NCI-H2107 treated with DMSO at 0.1 percent for 48 hours (cell line): ENCODE measurements around the gene UBE2QL1.

Source experiments
- DNase-seq: peaks from one replicate; lab custom pipeline; 2025; ENCODE audit not compliant: unreplicated experiment; lab: John Stamatoyannopoulos, UW

UBE2QL1 gene

DNA sequence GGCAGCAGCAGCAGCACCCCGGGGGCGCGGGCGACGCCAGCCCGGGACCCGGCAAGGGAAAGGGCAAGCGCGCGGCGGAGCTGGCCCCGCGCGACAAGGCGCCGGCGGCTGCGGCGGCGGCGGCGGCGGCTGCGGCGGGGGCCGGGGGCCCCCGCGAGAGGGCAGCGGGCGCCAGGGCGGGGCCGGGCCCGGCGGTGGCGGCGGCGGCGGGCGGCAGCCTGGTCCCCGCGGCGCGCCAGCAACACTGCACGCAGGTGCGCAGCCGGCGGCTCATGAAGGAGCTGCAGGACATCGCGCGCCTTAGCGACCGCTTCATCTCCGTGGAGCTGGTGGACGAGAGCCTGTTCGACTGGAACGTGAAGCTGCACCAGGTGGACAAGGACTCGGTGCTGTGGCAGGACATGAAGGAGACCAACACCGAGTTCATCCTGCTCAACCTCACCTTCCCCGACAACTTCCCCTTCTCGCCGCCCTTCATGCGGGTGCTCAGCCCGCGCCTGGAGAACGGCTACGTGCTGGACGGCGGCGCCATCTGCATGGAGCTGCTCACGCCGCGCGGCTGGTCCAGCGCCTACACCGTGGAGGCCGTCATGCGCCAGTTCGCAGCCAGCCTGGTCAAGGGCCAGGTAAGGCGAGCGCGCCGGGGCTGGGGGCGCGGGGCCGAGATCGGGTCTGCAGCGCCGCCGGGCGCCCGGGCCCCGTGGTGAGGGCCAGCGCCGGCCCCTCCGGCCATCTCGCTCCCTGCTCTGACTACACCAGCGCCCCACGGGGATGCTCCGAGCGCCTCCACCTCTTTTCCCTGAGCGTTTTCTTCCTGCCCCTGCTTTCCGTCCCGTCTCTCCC is at the start of gene UBE2QL1:
Gene UBE2QL1, plus strand, starts transcription at position 238 of the 843 bp plus-strand sequence. Its CDS starts 35 bp downstream, at position 273.
- peak; percentile 50 for DNase-seq

- DNase-seq = no peak
Measured at GRCh38 chr5:6399980-6400910, 48.4 kb upstream of the UBE2QL1 start.

GRCh38 chr5:6401410-6401809 is 47.2 kb upstream of the UBE2QL1 start:
- DNase-seq = no peak

DNA sequence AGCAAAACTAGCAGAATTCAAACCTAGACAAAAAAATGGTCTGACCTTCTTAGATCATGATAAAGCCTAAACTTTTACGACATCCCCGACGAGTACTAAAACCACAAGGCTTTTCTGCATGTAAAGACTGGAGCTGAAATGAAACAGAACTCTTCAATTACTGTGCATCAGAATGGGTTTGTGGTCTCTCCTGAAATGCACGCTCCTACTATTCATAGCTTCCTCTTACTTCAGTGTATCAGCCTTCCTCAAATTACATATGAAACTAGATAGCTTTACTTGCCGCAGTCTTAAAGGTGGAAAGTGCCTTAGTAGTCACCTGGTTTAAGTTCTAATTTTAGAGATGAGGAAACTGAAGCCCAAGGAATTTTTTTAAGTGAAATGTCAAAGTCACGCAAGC is 45.7 kb upstream of the UBE2QL1 start:
- DNase-seq = peak; percentile 77

DNA sequence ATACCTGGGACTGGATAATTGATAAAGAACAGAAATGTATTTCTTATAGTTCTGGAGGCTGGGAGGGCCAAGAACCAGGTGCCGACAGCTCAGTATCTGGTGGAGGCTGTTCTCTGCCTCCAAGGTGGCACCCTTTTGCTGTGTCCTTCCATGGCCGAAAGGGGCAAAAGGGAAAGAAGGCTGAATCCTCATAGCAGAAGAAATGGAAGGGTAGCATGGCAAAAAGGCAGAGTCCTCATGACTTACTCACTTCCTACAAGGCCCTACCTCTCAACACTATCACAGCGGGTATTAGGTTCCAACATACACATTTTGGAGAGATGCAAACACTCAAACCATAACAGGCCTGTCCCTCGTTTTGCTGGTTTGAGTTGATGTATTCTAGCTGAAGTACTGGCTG is 45.2 kb upstream of the UBE2QL1 start:
- DNase-seq = no peak

- DNase-seq = no peak
Measured at GRCh38 chr5:6404129-6404528, 44.5 kb upstream of the UBE2QL1 start.

DNA sequence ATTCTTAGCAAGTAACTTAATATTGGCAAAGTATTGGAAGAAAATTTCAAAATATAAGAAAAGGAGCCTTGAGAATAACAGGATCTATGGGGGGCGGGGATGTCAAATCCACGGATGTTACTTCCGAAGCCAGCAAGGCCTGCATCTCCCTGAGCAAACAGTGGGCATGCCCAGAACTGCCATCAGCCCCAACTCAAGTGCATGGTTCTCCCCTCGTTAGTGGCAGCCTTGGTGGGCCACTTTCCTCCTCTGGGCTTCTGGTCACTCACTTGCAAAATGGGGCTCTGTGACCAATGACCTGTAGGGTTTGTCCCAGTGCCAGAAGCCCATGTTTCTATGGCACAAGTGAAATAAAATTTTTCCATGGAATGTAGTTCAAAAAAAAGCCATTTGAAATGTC is 43.1 kb upstream of the UBE2QL1 start:
- no peak for DNase-seq

DNA sequence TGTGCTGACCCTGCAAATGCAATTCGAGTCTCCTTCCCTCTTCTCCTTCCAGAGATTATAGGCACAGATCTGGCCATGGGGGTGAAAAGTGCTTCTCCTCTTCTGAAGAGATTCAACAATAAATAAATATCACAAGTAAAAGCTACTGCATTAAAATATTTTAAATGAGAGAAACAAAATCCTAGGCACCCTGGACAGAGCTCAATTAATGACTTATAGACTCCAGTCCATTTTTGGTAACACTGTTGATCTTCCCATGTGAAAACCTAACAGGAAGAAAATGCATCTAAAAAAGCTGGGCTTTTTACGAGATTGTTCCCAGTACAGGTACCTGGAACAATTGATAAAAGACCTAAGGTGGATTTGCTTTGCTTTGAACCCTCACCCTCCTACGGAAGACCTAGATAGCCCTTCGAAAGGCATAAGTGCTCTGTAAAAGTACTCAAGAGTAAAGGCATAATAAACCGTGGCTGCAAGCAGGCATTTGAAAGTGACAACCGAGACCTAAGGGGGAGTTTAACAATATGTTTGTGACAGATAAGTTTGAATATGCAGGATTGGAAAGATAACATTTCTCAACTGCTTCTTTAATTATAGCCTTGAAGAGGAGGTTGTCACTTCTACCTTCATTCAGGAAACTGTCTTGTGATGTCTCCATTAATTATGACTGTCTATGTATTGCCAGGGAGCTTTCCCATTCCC is 41.0 kb upstream of the UBE2QL1 start:
- DNase-seq = no peak

GRCh38 chr5:6408260-6408596 is 40.4 kb upstream of the UBE2QL1 start:
- DNase-seq = no peak

GRCh38 chr5:6408627-6409446 is 39.8 kb upstream of the UBE2QL1 start:
- DNase-seq = no peak

GRCh38 chr5:6410421-6410820 is 38.2 kb upstream of the UBE2QL1 start:
- no peak for DNase-seq

- DNase-seq = no peak
Measured at GRCh38 chr5:6411141-6411540, 37.5 kb upstream of the UBE2QL1 start.

GRCh38 chr5:6412811-6413210 is 35.8 kb upstream of the UBE2QL1 start:
- DNase-seq = no peak

- no peak for DNase-seq
Measured at GRCh38 chr5:6417657-6418056, 31.0 kb upstream of the UBE2QL1 start.

GRCh38 chr5:6418679-6419276 is 29.9 kb upstream of the UBE2QL1 start:
- DNase-seq = no peak

DNA sequence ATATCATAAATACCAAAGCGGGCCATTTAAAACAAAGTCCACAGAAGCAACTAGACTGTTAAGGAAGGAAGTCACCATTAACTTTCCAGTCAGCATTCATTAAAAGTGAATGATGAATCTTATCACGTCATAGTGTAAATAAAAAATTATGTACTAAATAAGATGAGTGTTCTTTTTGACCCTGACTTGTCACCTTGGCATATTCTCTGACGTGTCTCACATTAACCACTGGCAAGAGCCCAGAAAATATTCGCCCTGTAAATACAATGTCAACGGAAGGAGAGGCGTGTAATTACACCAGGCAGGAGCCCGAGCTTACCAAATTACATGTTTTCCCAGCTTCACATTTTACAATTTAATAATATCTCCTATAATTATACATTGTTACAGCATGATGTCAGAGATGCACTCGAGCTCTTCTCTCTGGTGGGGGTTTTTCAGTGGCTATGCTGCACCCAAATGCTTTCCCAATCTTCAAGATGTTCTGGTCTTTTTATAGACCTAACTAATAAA is 29.3 kb upstream of the UBE2QL1 start:
- peak; percentile 84 for DNase-seq

DNA sequence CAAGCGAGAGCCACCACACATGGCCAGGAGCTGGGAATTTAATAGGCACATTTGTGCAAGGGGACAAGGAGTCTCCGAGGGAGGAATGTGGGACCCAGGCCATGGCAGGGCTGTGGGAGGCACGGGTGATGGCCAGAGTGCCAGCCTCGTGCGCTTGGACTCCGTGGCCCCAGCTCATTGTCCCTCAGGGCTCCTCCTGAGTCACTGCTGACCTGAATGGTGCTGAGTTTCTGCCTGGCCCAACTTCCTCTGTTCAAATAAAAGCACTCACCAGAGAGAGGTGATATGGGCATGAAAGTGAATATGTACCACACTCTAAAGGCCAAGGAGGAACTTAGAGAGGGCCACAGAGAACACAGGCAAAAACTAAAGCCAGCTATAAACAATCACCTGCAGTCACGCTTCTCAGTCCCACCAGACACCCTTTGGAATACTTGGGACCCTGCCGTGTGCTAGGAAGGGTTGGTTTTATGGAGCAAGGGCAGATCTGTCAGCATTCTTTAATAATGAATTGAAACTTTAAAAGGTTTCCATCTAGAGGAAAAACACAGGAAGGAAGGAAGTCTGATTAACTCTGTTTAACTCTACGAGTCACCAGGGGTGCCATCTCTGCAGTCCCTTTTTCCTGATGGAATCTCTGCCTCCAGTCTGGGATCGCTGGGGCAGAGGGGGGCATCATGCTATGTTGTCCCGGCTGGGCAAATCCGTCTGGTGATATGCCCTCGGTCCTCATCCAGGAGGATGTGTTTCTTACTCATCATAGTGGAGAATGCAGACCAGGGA is 25.1 kb upstream of the UBE2QL1 start:
- DNase-seq = no peak

DNA sequence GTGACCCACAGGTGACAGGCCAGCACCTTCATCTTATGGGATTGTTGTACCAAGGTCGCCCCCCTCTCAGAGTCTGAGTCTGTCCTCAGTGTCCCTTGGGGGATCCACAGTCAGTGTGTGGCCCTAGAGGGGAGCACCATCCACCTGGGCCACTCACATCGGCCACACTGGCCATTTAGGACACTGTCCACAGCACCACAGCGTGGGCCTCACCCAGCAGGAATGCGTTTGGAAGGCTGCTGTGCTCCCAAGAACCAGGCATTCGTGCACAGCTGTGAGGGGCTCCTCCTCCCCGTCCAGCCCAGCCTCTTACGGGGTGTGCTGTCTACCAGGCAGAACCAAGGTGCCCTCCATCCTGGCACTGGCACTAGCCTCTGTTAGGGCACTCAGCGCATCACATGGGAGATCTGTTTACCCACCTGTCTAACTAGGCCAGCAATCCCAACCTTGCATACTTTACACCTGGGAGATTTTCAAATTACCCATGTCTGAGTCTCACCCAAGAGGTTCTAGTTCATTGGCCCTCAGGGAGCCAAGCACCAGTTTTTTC is 24.5 kb upstream of the UBE2QL1 start:
- peak; percentile 74 for DNase-seq

DNA sequence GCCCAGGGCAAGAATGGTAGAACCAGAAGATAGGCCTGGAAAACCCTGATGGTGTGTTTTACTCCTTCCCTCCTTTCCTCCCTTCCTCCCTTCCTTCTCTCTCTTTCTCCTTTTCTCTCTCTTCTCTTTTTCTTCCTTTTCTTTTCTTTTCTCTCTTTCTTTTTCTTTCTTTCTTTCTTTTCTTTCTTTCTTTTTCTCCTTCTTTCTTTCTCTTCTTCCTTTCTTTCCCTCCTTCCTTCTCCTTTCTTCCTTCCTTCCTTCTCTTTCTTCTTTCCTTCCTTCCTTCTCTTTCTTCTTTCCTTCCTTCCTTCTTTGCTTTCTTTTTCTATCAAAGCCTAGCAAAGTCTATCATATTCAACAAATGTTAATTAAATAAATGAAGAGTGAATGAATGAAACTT is 24.0 kb upstream of the UBE2QL1 start:
- no peak for DNase-seq
